ENCODE results near the gene EOMES. TPM values are rescaled to one million over a fixed set of nuclear protein-coding genes. Genes with fewer than 3 reads are reported as not detected.

The EOMES gene
- total and polyA plus RNA-seq, 2 donors (not counting 3 experiments of a cell fraction or from before 2014, with no cell fraction given) = not detected

DNA sequence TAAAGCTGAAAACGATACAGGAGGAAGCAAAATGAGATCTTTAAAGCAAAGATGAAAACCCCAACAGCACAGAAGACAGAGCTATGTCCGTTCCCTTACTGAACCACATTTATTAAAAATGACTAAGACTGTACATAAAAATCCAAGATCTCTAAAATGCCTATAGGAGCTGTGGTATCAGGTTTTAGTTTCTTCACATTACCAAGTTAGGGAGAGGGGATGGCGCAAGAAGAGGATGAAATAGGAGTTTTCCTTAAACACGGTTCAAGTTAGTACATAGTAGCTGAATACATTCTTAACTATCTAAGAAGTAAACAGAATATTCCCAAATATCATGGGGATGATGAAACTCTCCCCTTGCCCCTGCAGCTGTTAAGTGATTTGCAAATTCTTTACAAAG is 6.3 kb downstream of the EOMES start:
- H3K4me2 ChIP-seq (ENCODE audit: insufficient read depth, low read length) = no peak overlapping the region
- H3K9ac ChIP-seq (replicated peaks; ENCODE audit: extremely low read depth, insufficient read depth, low read length) = no peak overlapping the region
- intact Hi-C loops (cut with micrococcal nuclease) (no loop called here), dilution Hi-C loops (cut with MboI; ENCODE audit: extremely low pct_ligation_motif_present, low sequenced_read_pairs) (no loop called here)
- no peak overlapping the region for H2AFZ ChIP-seq (ENCODE audit: low read depth, low read length)
- no peaks in the 10 kb centered on the region for H3K79me2 ChIP-seq (ENCODE audit: control insufficient read depth, insufficient read depth, low read length)
- peaks cover 23% of the 10 kb centered on the region for H3K4me1 ChIP-seq (ENCODE audit: control insufficient read depth, extremely low read depth, insufficient read depth, low read length)
- no peak overlapping the region for H3K4me3 ChIP-seq (replicated peaks in 1 of 3; ENCODE audit: insufficient read depth in 1 of 3, low read depth in 1 of 3, low read length in 3 of 3)
- DNase-seq (ENCODE audit: low read depth, low spot score) (no peak), FAIRE-seq (no peak)
- no peaks in the 10 kb centered on the region for H3K9me1 ChIP-seq (replicated peaks; ENCODE audit: control insufficient read depth, extremely low read depth, insufficient read depth, low read length)
- no peaks in the 10 kb centered on the region for H3K9me3 ChIP-seq (replicated peaks; ENCODE audit: control insufficient read depth, insufficient read depth, low read length)
- TF ChIP-seq FOS (IDR thresholded peaks at IDR 0.05; ENCODE audit: borderline replicate concordance, insufficient read depth, low read length) (no peak), MYC (IDR thresholded peaks at IDR 0.05; ENCODE audit: low read depth, low read length) (no peak), GATA2 (IDR thresholded peaks at IDR 0.05; ENCODE audit: insufficient read depth, insufficient read length, low read depth, low read length) (no peak), EZH2 (IDR thresholded peaks at IDR 0.05; ENCODE audit: borderline replicate concordance, low read depth, low read length, severe bottlenecking) (no peak), POLR2A (IDR thresholded peaks at IDR 0.05; ENCODE audit: low read depth, low read length) (no peak), JUN (IDR thresholded peaks at IDR 0.05; ENCODE audit: borderline replicate concordance, insufficient read depth, insufficient read length, low read depth) (no peak), POLR2AphosphoS5 (IDR thresholded peaks at IDR 0.05; ENCODE audit: insufficient read depth, low read depth, low read length) (no peak), CTCF (IDR thresholded peaks at IDR 0.05; ENCODE audit: extremely low read depth in 1 of 2, insufficient read depth in 1 of 2, low read depth in 1 of 2, low read length in 2 of 2) (no peak)
- TF ChIP-seq, protein P1, sequence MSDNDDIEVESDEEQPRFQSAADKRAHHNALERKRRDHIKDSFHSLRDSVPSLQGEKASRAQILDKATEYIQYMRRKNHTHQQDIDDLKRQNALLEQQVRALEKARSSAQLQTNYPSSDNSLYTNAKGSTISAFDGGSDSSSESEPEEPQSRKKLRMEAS (IDR thresholded peaks at IDR 0.05; ENCODE audit: insufficient read depth, insufficient read length) = no peak
- POLR2A ChIA-PET = no interaction called here
- BruUV-seq (replicated peaks) = no TSS peak
- H3K36me3 ChIP-seq (ENCODE audit: control insufficient read depth in 2 of 2, extremely low read depth in 1 of 2, insufficient read depth in 2 of 2, low read length in 2 of 2) = no peaks in the 10 kb centered on the region
- no peak overlapping the region for H3K27ac ChIP-seq (ENCODE audit: insufficient read depth, low read depth, low read length)
- no peaks in the 10 kb centered on the region for H4K20me1 ChIP-seq (replicated peaks; ENCODE audit: control insufficient read depth, extremely low read depth, insufficient read depth, low read length)
- peaks cover 74 to 85% of the 10 kb centered on the region in 2 experiments for H3K27me3 ChIP-seq (ENCODE audit: control insufficient read depth in 2 of 2, insufficient read depth in 2 of 2, low read length in 2 of 2)
- CTCF ChIA-PET = interaction anchor here (0.6 to 1.5 kb wide), 5 partner anchors 10 to 612 kb away, joined by 3 to 4 read pairs (median 3); no protein-coding TSS in a partner anchor

Measured in endothelial cell of umbilical vein (primary cell).